HepG2 (cell line): ENCODE results near the gene LIPE. TPM values are rescaled to one million over a fixed set of nuclear protein-coding genes. Genes with fewer than 3 reads are reported as not detected.

ENCODE experiments used
- ATAC-seq: fragments of 200-7000 bp; cut with Tn5 transposase; 3 replicates; pipeline ENCODE4 v1.9.1; 2020; ENCODE audit warnings: mild to moderate bottlenecking, moderate library complexity
- BruUV-seq: library from RNA; stranded (reverse); fragments of 400-500 nt; replicated peaks from 2 replicates; lab custom pipeline; 2021; lab: Mats Ljungman, UMichigan
- CTCF ChIA-PET: fragments of 300-600 bp; formaldehyde crosslinking; extraction: SDS; loops from one replicate; lab custom pipeline; 2021; ENCODE audit warnings: low total read pairs, inconsistent platforms, low intra/inter-chr PET ratio; lab: Yijun Ruan, JAX
- POLR2A ChIA-PET: fragments of 350-600 bp; sonication (Branson Sonifier 250); formaldehyde crosslinking; loops from one replicate; lab custom pipeline; 2020; ENCODE audit warnings: antibody characterized with exemption, inconsistent platforms; lab: Yijun Ruan, JAX
- DNase-seq: peaks from one replicate; pipeline ENCODE4 v3.0.0-alpha.2; 2015; ENCODE audit warnings: low spot score
- FAIRE-seq: peaks from 3 replicates; lab custom pipeline; 2011; peaks lifted over from hg19 to GRCh38; lab: Jason Lieb, UNC
- H2AFZ ChIP-seq: one replicate; pipeline ENCODE4 v1.6.1; 2011; ENCODE audit warnings: low read length, inconsistent platforms
- H3K27ac ChIP-seq: fragments of 300-600 bp; 3 replicates; pipeline ENCODE4 v1.8.0; 2011; ENCODE audit warnings: mixed run types, mild to moderate bottlenecking, mixed read lengths, low read length, inconsistent platforms; ENCODE audit not compliant: insufficient read depth; ENCODE audit errors: extremely low read length
- H3K27me3 ChIP-seq, 2 experiments: fragments of 200-600 bp in 1 of 2; 2 replicates in 1 of 2; 3 replicates in 1 of 2; pipeline versions ENCODE4 v1.6.0 to v1.8.0; 2011; ENCODE audit warnings: low read length in 2 of 2, mild to moderate bottlenecking in 2 of 2, moderate library complexity in 2 of 2, inconsistent platforms in 1 of 2; ENCODE audit not compliant: insufficient read depth in 2 of 2, control insufficient read depth in 1 of 2
- H3K36me3 ChIP-seq, 2 experiments: fragments of 200-600 bp in 1 of 2; replicated peaks in 1 of 2; 2 replicates in 1 of 2; 3 replicates in 1 of 2; pipeline versions ENCODE4 v1.5.1 to v1.8.0; 2011; ENCODE audit warnings: low read length in 2 of 2, inconsistent platforms in 1 of 2; ENCODE audit not compliant: insufficient read depth in 2 of 2, control insufficient read depth in 1 of 2
- H3K4me1 ChIP-seq: 2 replicates; pipeline ENCODE4 v1.5.1; 2012; ENCODE audit warnings: low read length, inconsistent platforms; ENCODE audit not compliant: insufficient read depth
- H3K4me2 ChIP-seq: 2 replicates; pipeline ENCODE4 v1.6.0; 2011; ENCODE audit warnings: low read depth, low read length, inconsistent platforms
- H3K4me3 ChIP-seq, 3 experiments: fragments of 200-600 bp in 1 of 3; sonication (generic), shearing (Covaris generic) in 1 of 3; replicated peaks in 1 of 3; 2 replicates each; pipeline ENCODE4 v1.5.1; 2011 to 2016; ENCODE audit warnings: low read length in 3 of 3, inconsistent platforms in 2 of 3, low read depth in 2 of 3, mild to moderate bottlenecking in 2 of 3, control low read depth in 1 of 3, mixed read lengths in 1 of 3; ENCODE audit not compliant: insufficient read depth in 1 of 3
- H3K79me2 ChIP-seq: one replicate; pipeline ENCODE4 v1.6.1; 2011; ENCODE audit warnings: low read length, inconsistent platforms; ENCODE audit not compliant: insufficient read depth
- H3K9ac ChIP-seq: 2 replicates; pipeline ENCODE4 v1.6.0; 2011; ENCODE audit warnings: mild to moderate bottlenecking, low read depth, low read length, inconsistent platforms; ENCODE audit not compliant: insufficient read depth
- H3K9me3 ChIP-seq: 2 replicates; pipeline ENCODE4 v1.5.1; 2012; ENCODE audit warnings: mild to moderate bottlenecking, low read length
- H4K20me1 ChIP-seq: 2 replicates; pipeline ENCODE4 v1.6.0; 2011; ENCODE audit warnings: inconsistent platforms, mild to moderate bottlenecking, low read length, moderate library complexity; ENCODE audit not compliant: insufficient read depth
- GTF3A ChIP-seq: sonication (generic); formaldehyde crosslinking; conservative IDR thresholded peaks from 2 replicates; pipeline ENCODE4 v1.4.0; 2020; ENCODE audit warnings: mild to moderate bottlenecking, missing genetic modification reagents
- IKZF4 ChIP-seq: sonication (generic); formaldehyde crosslinking; IDR thresholded peaks from 2 replicates; pipeline ENCODE4 v1.5.1; 2020; ENCODE audit warnings: borderline replicate concordance, mild to moderate bottlenecking, low read depth, missing genetic modification reagents; ENCODE audit errors: not compliant biosample characterization
- JUND ChIP-seq: sonication (generic); formaldehyde crosslinking; IDR thresholded peaks from 2 replicates; pipeline ENCODE4 v1.8.0; 2022; ENCODE audit warnings: mild to moderate bottlenecking, missing genetic modification reagents
- MBD4 ChIP-seq: IDR thresholded peaks from 2 replicates; pipeline ENCODE4 v1.6.1; 2012; ENCODE audit warnings: low read length, inconsistent platforms, borderline replicate concordance
- NR2F6 ChIP-seq, 2 experiments: IDR thresholded peaks; 2 replicates each; pipeline ENCODE4 v1.6.1; 2016; ENCODE audit warnings: antibody characterized with exemption in 1 of 2, mild to moderate bottlenecking in 1 of 2
- RARA ChIP-seq: IDR thresholded peaks from 2 replicates; pipeline ENCODE4 v1.6.1; 2016; ENCODE audit warnings: missing genetic modification reagents, missing compliant biosample characterization
- REL ChIP-seq: sonication (generic); formaldehyde crosslinking; conservative IDR thresholded peaks from 2 replicates; pipeline ENCODE4 v1.8.0; 2022; ENCODE audit warnings: mild to moderate bottlenecking, missing genetic modification reagents, moderate library complexity
- REXO4 ChIP-seq: sonication (generic); formaldehyde crosslinking; IDR thresholded peaks from 2 replicates; pipeline ENCODE4 v1.8.0; 2022; ENCODE audit warnings: missing genetic modification reagents, mild to moderate bottlenecking, borderline replicate concordance
- SATB2 ChIP-seq: sonication (generic); formaldehyde crosslinking; IDR thresholded peaks from 2 replicates; pipeline ENCODE4 v1.5.0; 2020; ENCODE audit warnings: missing genetic modification reagents
- THAP11 ChIP-seq: IDR thresholded peaks from 2 replicates; pipeline ENCODE4 v1.6.1; 2016; ENCODE audit warnings: missing biosample characterization, missing genetic modification reagents
- TOPORS ChIP-seq: sonication (generic); formaldehyde crosslinking; IDR thresholded peaks from 2 replicates; pipeline ENCODE4 v1.8.0; 2023; ENCODE audit warnings: mild to moderate bottlenecking, missing genetic modification reagents
- ZNF225 ChIP-seq: sonication (generic); formaldehyde crosslinking; IDR thresholded peaks from 2 replicates; pipeline ENCODE4 v1.4.0; 2020; ENCODE audit warnings: mild to moderate bottlenecking, missing genetic modification reagents
- ZNF556 ChIP-seq: sonication (generic); formaldehyde crosslinking; IDR thresholded peaks from 2 replicates; pipeline ENCODE4 v1.4.0; 2020; ENCODE audit warnings: mild to moderate bottlenecking, missing genetic modification reagents, borderline replicate concordance
- WGBS: methylation state at CpG from one replicate; pipeline ENCODE4 v1.1.6; 2017; ENCODE audit warnings: low lambda C conversion rate; 5-methylcytosine and 5-hydroxymethylcytosine counted together
- in situ Hi-C: cut with HindIII; loops from 2 replicates; pipeline ENCODE4 v1.10.0; 2017; ENCODE audit warnings: low pct_unique_long_range_greater_than_20kb; ENCODE audit not compliant: extremely low pct_ligation_motif_present
- intact Hi-C: fragments of 100-400 bp; cut with micrococcal nuclease; formaldehyde crosslinking; loops from one replicate; pipeline ENCODE4 v1.10.0; 2022; ENCODE audit not compliant: unreplicated experiment
- polyA plus RNA-seq, 8 experiments: library from polyadenylated mRNA; depleted of rRNA in 3 of 8; stranded (reverse) in 7 of 8; unstranded in 1 of 8; fragments of >200 nt; fragmentation: Illumina TruSeq in 4 of 8; extraction: Trizol in 4 of 8; gene quantifications; 2 replicates each; pipeline versions ENCODE4 v1.2.1 to v1.2.3, GENCODE V29; 2011 to 2016; ENCODE audit warnings: low read depth in 4 of 8, missing spikeins in 1 of 8, mixed read lengths in 1 of 8; ENCODE audit not compliant: insufficient read depth in 1 of 8
- total RNA-seq, 5 experiments: library from RNA; depleted of rRNA; stranded (reverse); fragments of >200 nt; fragmentation: Illumina TruSeq; extraction: Trizol; gene quantifications; 2 replicates each; pipeline ENCODE4 v1.2.3, GENCODE V29; 2016; ENCODE audit warnings: low read depth in 1 of 5
- TF ChIP-seq, protein P1 (sequence below): sonication (generic); formaldehyde crosslinking; IDR thresholded peaks from 2 replicates; pipeline ENCODE4 v1.4.0; 2020; ENCODE audit warnings: mild to moderate bottlenecking, missing genetic modification reagents
- TF ChIP-seq, protein P2 (sequence below): fragments of 450-650 bp; IDR thresholded peaks from 2 replicates; pipeline ENCODE4 v1.6.1; 2017; ENCODE audit warnings: mild to moderate bottlenecking

The LIPE gene
- total and polyA plus RNA-seq, 2 of the 13 experiments (the other 11 are each of a cell fraction or from before 2014, with no cell fraction given) = not detected

GRCh38 chr19:42362891-42363440 is 64.2 kb downstream of the LIPE start:
- H3K4me1 ChIP-seq = no peaks in the 10 kb centered on the region
- TF ChIP-seq IKZF4 (CRISPR knock-in tag) (no peak), TOPORS (CRISPR knock-in tag) (no peak), NR2F6 (IDR thresholded peaks at IDR 0.05) (no peak), NR2F6 (CRISPR knock-in tag; IDR thresholded peaks at IDR 0.05) (no peak), THAP11 (no peak), MBD4 (no peak), ZNF556 (CRISPR knock-in tag) (no peak), RARA (CRISPR knock-in tag) (no peak), REL (CRISPR knock-in tag) (no peak), ZNF225 (no peak), SATB2 (CRISPR knock-in tag) (no peak), REXO4 (CRISPR knock-in tag) (no peak), GTF3A (no peak), JUND (CRISPR knock-in tag) (no peak)
- TF ChIP-seq, protein P1, sequence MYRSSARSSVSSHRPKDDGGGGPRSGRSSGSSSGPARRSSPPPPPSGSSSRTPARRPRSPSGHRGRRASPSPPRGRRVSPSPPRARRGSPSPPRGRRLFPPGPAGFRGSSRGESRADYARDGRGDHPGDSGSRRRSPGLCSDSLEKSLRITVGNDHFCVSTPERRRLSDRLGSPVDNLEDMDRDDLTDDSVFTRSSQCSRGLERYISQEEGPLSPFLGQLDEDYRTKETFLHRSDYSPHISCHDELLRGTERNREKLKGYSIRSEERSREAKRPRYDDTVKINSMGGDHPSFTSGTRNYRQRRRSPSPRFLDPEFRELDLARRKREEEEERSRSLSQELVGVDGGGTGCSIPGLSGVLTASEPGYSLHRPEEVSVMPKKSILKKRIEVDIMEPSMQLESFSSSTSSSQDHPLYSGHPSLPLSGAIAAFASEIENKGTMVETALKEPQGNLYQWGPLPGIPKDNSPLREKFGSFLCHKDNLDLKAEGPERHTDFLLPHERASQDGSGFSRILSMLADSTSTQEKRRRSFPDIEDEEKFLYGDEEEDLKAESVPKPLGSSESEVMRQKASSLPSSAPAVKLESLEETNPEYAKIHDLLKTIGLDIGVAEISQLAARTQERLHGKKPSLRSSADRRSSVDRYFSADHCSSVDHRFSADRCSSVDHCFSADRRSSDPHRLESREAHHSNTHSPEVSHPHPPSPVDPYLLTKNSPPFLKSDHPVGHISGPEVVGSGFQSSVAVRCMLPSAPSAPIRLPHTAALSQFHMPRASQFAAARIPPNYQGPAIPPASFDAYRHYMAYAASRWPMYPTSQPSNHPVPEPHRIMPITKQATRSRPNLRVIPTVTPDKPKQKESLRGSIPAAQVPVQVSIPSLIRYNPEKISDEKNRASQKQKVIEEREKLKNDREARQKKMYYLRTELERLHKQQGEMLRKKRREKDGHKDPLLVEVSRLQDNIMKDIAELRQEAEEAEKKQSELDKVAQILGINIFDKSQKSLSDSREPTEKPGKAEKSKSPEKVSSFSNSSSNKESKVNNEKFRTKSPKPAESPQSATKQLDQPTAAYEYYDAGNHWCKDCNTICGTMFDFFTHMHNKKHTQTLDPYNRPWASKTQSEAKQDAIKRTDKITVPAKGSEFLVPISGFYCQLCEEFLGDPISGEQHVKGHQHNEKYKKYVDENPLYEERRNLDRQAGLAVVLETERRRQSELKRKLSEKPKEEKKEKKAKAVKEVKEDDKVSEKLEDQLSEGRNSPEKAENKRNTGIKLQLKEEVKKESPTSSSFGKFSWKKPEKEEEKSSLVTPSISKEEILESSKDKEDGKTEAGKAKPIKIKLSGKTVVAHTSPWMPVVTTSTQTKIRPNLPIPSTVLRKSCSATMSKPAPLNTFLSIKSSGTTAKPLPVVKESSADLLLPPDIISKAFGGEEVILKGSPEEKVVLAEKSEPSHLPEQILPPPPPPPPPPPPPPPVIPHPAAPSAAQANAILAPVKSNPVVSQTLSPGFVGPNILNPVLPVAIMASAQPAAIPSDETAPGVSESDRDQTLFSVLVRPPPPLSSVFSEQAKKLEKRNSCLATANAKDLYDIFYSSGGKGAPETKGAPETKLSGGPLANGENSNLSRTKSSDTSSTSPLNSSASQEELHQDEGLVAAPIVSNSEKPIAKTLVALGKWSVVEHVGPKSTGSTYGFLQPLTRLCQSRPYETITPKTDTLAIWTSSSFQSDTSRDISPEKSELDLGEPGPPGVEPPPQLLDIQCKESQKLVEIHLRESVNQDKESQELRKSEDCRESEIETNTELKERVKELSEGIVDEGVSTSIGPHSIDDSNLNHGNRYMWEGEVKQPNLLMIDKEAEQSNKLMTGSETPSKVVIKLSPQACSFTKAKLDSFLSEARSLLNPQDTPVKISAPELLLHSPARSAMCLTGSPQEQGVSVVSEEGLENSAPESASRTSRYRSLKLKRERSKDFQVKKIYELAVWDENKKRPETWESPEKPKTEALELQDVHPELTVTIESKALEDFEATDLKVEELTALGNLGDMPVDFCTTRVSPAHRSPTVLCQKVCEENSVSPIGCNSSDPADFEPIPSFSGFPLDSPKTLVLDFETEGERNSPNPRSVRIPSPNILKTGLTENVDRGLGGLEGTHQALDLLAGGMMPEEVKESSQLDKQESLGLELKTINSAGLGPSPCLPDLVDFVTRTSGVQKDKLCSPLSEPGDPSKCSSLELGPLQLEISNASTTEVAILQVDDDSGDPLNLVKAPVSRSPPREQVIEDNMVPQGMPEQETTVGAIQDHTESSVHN = no peak
- TF ChIP-seq, protein P2, sequence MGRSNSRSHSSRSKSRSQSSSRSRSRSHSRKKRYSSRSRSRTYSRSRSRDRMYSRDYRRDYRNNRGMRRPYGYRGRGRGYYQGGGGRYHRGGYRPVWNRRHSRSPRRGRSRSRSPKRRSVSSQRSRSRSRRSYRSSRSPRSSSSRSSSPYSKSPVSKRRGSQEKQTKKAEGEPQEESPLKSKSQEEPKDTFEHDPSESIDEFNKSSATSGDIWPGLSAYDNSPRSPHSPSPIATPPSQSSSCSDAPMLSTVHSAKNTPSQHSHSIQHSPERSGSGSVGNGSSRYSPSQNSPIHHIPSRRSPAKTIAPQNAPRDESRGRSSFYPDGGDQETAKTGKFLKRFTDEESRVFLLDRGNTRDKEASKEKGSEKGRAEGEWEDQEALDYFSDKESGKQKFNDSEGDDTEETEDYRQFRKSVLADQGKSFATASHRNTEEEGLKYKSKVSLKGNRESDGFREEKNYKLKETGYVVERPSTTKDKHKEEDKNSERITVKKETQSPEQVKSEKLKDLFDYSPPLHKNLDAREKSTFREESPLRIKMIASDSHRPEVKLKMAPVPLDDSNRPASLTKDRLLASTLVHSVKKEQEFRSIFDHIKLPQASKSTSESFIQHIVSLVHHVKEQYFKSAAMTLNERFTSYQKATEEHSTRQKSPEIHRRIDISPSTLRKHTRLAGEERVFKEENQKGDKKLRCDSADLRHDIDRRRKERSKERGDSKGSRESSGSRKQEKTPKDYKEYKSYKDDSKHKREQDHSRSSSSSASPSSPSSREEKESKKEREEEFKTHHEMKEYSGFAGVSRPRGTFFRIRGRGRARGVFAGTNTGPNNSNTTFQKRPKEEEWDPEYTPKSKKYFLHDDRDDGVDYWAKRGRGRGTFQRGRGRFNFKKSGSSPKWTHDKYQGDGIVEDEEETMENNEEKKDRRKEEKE = no peak
- no peak overlapping the region for H3K9ac ChIP-seq
- H3K4me3 ChIP-seq = no peak overlapping the region
- no peak overlapping the region for H3K27ac ChIP-seq
- peaks cover 13 to 16% of the 10 kb centered on the region in 2 experiments for H3K36me3 ChIP-seq
- in situ Hi-C loops = no loop called here
- H3K4me2 ChIP-seq = no peak overlapping the region
- no peak for FAIRE-seq
- no peak for ATAC-seq
- no peaks in the 10 kb centered on the region for H4K20me1 ChIP-seq
- ChIA-PET CTCF (no interaction called here), POLR2A (no interaction called here)
- no peaks in the 10 kb centered on the region for H3K79me2 ChIP-seq
- intact Hi-C loops = no loop called here
- H3K9me3 ChIP-seq = peaks cover 11% of the 10 kb centered on the region
- no TSS peak for BruUV-seq
- H3K27me3 ChIP-seq = no peaks in the 10 kb centered on the region
- DNase-seq = no peak
- no peak overlapping the region for H2AFZ ChIP-seq
- 93% methylated on average over 7 of the region's 13 CpGs for WGBS
